NCI-H2227 (cell line): ENCODE results near the gene TMC1.
"Not testable (repeated sequence)": the region's sequence is repeated elsewhere in the genome, so short reads cannot be mapped to it uniquely, and the experiment has no call there.

Source experiments
- DNase-seq: peaks from one replicate; lab custom pipeline; 2025; ENCODE audit not compliant: unreplicated experiment; lab: John Stamatoyannopoulos, UW

The TMC1 gene

GRCh38 chr9:72521416-72521815 is at the start of gene TMC1:
Gene TMC1, plus strand, starts transcription at chr9:72521608. Its CDS starts 127,041 bp downstream, at chr9:72648649.
- DNase-seq, result not testable (repeated sequence)

- DNase-seq, result no peak
These were observed 47.7 kb upstream of the TMC1 start for GRCh38 chr9:72473474-72474261.

GRCh38 chr9:72474676-72475075 is 46.7 kb upstream of the TMC1 start:
- no peak for DNase-seq

GRCh38 chr9:72476100-72476499 is 45.3 kb upstream of the TMC1 start:
- DNase-seq, result no peak

GRCh38 chr9:72476617-72477437 is 44.6 kb upstream of the TMC1 start:
- DNase-seq, result no peak

- no peak for DNase-seq
These were observed 43.4 kb upstream of the TMC1 start for GRCh38 chr9:72477930-72478518.

- no peak for DNase-seq
These were observed 42.4 kb upstream of the TMC1 start for GRCh38 chr9:72478966-72479365.

GRCh38 chr9:72480261-72480660 is 41.1 kb upstream of the TMC1 start:
- DNase-seq, result not testable (repeated sequence)

- no peak for DNase-seq
These were observed 40.5 kb upstream of the TMC1 start for GRCh38 chr9:72480921-72481320.

GRCh38 chr9:72485821-72486593 is 35.4 kb upstream of the TMC1 start:
- DNase-seq, result no peak

GRCh38 chr9:72486594-72486955 is 34.8 kb upstream of the TMC1 start:
- no peak for DNase-seq

- DNase-seq, result not testable (repeated sequence)
These were observed 33.7 kb upstream of the TMC1 start for GRCh38 chr9:72487665-72488064.

- no peak for DNase-seq
These were observed 31.4 kb upstream of the TMC1 start for GRCh38 chr9:72489986-72490385.

- DNase-seq, result no peak
These were observed 30.2 kb upstream of the TMC1 start for GRCh38 chr9:72491242-72491641.

GRCh38 chr9:72494051-72494450 is 27.4 kb upstream of the TMC1 start:
- DNase-seq, result no peak

GRCh38 chr9:72497447-72498046 is 23.9 kb upstream of the TMC1 start:
- no peak for DNase-seq

- no peak for DNase-seq
These were observed 14.8 kb upstream of the TMC1 start for GRCh38 chr9:72506615-72507014.

GRCh38 chr9:72509053-72509452 is 12.4 kb upstream of the TMC1 start:
- DNase-seq, result no peak

- DNase-seq, result no peak
These were observed 11.8 kb upstream of the TMC1 start for GRCh38 chr9:72509635-72510034.

- DNase-seq, result not testable (repeated sequence)
These were observed 397 bp upstream of the TMC1 start for GRCh38 chr9:72521011-72521410.
